HepG2 (cell line): ENCODE results near the gene DDX19B. TPM values are rescaled to one million over a fixed set of nuclear protein-coding genes. Genes with fewer than 3 reads are reported as not detected.

Experiments
- EEA1 ChIP-seq: sonication (generic); formaldehyde crosslinking; IDR thresholded peaks from 2 replicates; pipeline ENCODE4 v1.5.1; 2020; ENCODE audit warnings: mild to moderate bottlenecking, missing genetic modification reagents, borderline replicate concordance
- EP300 ChIP-seq, 3 experiments: sonication (generic) in 1 of 3; formaldehyde crosslinking in 1 of 3; IDR thresholded peaks; 2 replicates each; pipeline versions ENCODE4 v1.5.1 to v1.6.1; 2011 to 2020; ENCODE audit warnings: low read depth in 2 of 3, low read length in 2 of 3, borderline replicate concordance in 1 of 3, improper control_type of control experiment in 1 of 3, mild to moderate bottlenecking in 1 of 3, missing genetic modification reagents in 1 of 3, moderate library complexity in 1 of 3
- GLI4 ChIP-seq: sonication (generic); formaldehyde crosslinking; IDR thresholded peaks from 2 replicates; pipeline ENCODE4 v1.5.1; 2020; ENCODE audit warnings: missing genetic modification reagents, mild to moderate bottlenecking, moderate library complexity, borderline replicate concordance
- IKZF1 ChIP-seq: fragments of 450-650 bp; IDR thresholded peaks from 2 replicates; pipeline ENCODE4 v1.7.1; 2016
- IRF2 ChIP-seq: IDR thresholded peaks from 2 replicates; pipeline ENCODE4 v1.6.1; 2018; ENCODE audit warnings: missing genetic modification reagents, missing compliant biosample characterization
- MEIS1 ChIP-seq: sonication (generic); formaldehyde crosslinking; IDR thresholded peaks from 2 replicates; pipeline ENCODE4 v1.9.0; 2021; ENCODE audit warnings: mild to moderate bottlenecking, missing genetic modification reagents, moderate library complexity, borderline replicate concordance
- NCOR1 ChIP-seq: fragments of 200-600 bp; sonication (generic); IDR thresholded peaks from 2 replicates; pipeline ENCODE4 v1.7.0; 2017; ENCODE audit warnings: antibody characterized with exemption, low read length, borderline replicate concordance
- RCOR2 ChIP-seq: IDR thresholded peaks from 2 replicates; pipeline ENCODE4 v1.6.1; 2016; ENCODE audit warnings: missing biosample characterization, missing genetic modification reagents
- TRIM22 ChIP-seq: fragments of 450-650 bp; IDR thresholded peaks from 2 replicates; pipeline ENCODE4 v1.6.1; 2017
- YEATS4 ChIP-seq: sonication (generic); formaldehyde crosslinking; IDR thresholded peaks from 2 replicates; pipeline ENCODE4 v1.4.0; 2020; ENCODE audit warnings: missing genetic modification reagents, borderline replicate concordance
- ZNF207 ChIP-seq: fragments of 450-650 bp; IDR thresholded peaks from 2 replicates; pipeline ENCODE4 v1.6.1; 2016; ENCODE audit warnings: antibody characterized with exemption, borderline replicate concordance
- ZNF331 ChIP-seq: sonication (generic); formaldehyde crosslinking; IDR thresholded peaks from 2 replicates; pipeline ENCODE4 v1.4.0; 2020; ENCODE audit warnings: missing genetic modification reagents
- ZNF33B ChIP-seq: sonication (generic); formaldehyde crosslinking; IDR thresholded peaks from 2 replicates; pipeline ENCODE4 v1.5.1; 2020; ENCODE audit warnings: mild to moderate bottlenecking, missing genetic modification reagents
- ZNF350 ChIP-seq: sonication (generic); formaldehyde crosslinking; IDR thresholded peaks from 2 replicates; pipeline ENCODE4 v1.4.0; 2020; ENCODE audit warnings: mild to moderate bottlenecking, low read depth, missing genetic modification reagents, borderline replicate concordance
- ZNF746 ChIP-seq: sonication (generic); formaldehyde crosslinking; IDR thresholded peaks from 2 replicates; pipeline ENCODE4 v1.8.0; 2022; ENCODE audit warnings: mild to moderate bottlenecking, missing genetic modification reagents
- ZNF780A ChIP-seq: sonication (generic); formaldehyde crosslinking; IDR thresholded peaks from 2 replicates; pipeline ENCODE4 v1.8.0; 2022; ENCODE audit warnings: mild to moderate bottlenecking, missing genetic modification reagents, moderate library complexity
- polyA plus RNA-seq, 8 experiments: library from polyadenylated mRNA; depleted of rRNA in 3 of 8; stranded (reverse) in 7 of 8; unstranded in 1 of 8; fragments of >200 nt; fragmentation: Illumina TruSeq in 4 of 8; extraction: Trizol in 4 of 8; gene quantifications; 2 replicates each; pipeline versions ENCODE4 v1.2.1 to v1.2.3, GENCODE V29; 2011 to 2016; ENCODE audit warnings: low read depth in 4 of 8, missing spikeins in 1 of 8, mixed read lengths in 1 of 8; ENCODE audit not compliant: insufficient read depth in 1 of 8
- total RNA-seq, 5 experiments: library from RNA; depleted of rRNA; stranded (reverse); fragments of >200 nt; fragmentation: Illumina TruSeq; extraction: Trizol; gene quantifications; 2 replicates each; pipeline ENCODE4 v1.2.3, GENCODE V29; 2016; ENCODE audit warnings: low read depth in 1 of 5
- TF ChIP-seq, protein P1 (sequence below): sonication (generic); formaldehyde crosslinking; conservative IDR thresholded peaks from 2 replicates; pipeline ENCODE4 v1.4.0; 2020; ENCODE audit warnings: missing genetic modification reagents
- TF ChIP-seq, protein P2 (sequence below): sonication (generic); formaldehyde crosslinking; IDR thresholded peaks from 2 replicates; pipeline ENCODE4 v1.4.0; 2020; ENCODE audit warnings: mild to moderate bottlenecking, low read depth, missing genetic modification reagents
- TF ChIP-seq, protein P3 (sequence below): IDR thresholded peaks from 2 replicates; pipeline ENCODE4 v1.6.1; 2016; ENCODE audit warnings: low read depth
- TF ChIP-seq, protein P4 (sequence below): sonication (generic); formaldehyde crosslinking; IDR thresholded peaks from 2 replicates; pipeline ENCODE4 v1.4.0; 2020; ENCODE audit warnings: mild to moderate bottlenecking, missing genetic modification reagents

Gene DDX19B
- total and polyA plus RNA-seq, 2 of the 13 experiments (the other 11 are each of a cell fraction or from before 2014, with no cell fraction given) = 36.2 to 40.0 TPM

GRCh38 chr16:70380919-70381603 lies 82.1 kb downstream of the DDX19B start (continued):
- TF ChIP-seq, protein P1, sequence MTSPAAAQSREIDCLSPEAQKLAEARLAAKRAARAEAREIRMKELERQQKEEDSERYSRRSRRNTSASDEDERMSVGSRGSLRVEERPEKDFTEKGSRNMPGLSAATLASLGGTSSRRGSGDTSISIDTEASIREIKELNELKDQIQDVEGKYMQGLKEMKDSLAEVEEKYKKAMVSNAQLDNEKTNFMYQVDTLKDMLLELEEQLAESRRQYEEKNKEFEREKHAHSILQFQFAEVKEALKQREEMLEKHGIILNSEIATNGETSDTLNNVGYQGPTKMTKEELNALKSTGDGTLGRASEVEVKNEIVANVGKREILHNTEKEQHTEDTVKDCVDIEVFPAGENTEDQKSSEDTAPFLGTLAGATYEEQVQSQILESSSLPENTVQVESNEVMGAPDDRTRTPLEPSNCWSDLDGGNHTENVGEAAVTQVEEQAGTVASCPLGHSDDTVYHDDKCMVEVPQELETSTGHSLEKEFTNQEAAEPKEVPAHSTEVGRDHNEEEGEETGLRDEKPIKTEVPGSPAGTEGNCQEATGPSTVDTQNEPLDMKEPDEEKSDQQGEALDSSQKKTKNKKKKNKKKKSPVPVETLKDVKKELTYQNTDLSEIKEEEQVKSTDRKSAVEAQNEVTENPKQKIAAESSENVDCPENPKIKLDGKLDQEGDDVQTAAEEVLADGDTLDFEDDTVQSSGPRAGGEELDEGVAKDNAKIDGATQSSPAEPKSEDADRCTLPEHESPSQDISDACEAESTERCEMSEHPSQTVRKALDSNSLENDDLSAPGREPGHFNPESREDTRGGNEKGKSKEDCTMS (CRISPR knock-in tag) = 0 out of 2 replicates have a peak, but pooled peaks have one; percentile 30
- TF ChIP-seq GLI4 (CRISPR knock-in tag) = peak; percentile 77; the same call in 1 of the 2 replicates
- 0 out of 4 replicates have a peak, but pooled peaks of 1 of the 2 experiments have one; percentile 4 for TF ChIP-seq EP300 (IDR thresholded peaks at IDR 0.05; ENCODE audit: low read depth in 2 of 2, low read length in 2 of 2)
- TF ChIP-seq EP300 (CRISPR knock-in tag; IDR thresholded peaks at IDR 0.05; ENCODE audit: borderline replicate concordance) = no peak
- peak; percentile 68; the same call in 1 of the 2 replicates for TF ChIP-seq ZNF746
- TF ChIP-seq ZNF207 = no peak
- TF ChIP-seq, protein P2, sequence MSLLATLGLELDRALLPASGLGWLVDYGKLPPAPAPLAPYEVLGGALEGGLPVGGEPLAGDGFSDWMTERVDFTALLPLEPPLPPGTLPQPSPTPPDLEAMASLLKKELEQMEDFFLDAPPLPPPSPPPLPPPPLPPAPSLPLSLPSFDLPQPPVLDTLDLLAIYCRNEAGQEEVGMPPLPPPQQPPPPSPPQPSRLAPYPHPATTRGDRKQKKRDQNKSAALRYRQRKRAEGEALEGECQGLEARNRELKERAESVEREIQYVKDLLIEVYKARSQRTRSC (CRISPR knock-in tag) = peak; percentile 93; the same call in 1 of the 2 replicates
- TF ChIP-seq EEA1 (CRISPR knock-in tag) = peak; percentile 57; the same call in 1 of the 2 replicates
- peak; percentile 86; the same call in 1 of the 2 replicates for TF ChIP-seq ZNF350 (CRISPR knock-in tag)
- peak; percentile 42; the same call in 1 of the 2 replicates for TF ChIP-seq NCOR1
- TF ChIP-seq TRIM22 = no peak
- TF ChIP-seq IKZF1 = no peak
- peak; percentile 77; the same call in 1 of the 2 replicates for TF ChIP-seq ZNF331 (CRISPR knock-in tag)
- TF ChIP-seq IRF2 (CRISPR knock-in tag) = peak; percentile 91; the same call in 1 of the 2 replicates
- TF ChIP-seq ZNF780A (CRISPR knock-in tag) = peak; percentile 46; the same call in 1 of the 2 replicates
- no peak for TF ChIP-seq MEIS1 (CRISPR knock-in tag)
- TF ChIP-seq, protein P3, sequence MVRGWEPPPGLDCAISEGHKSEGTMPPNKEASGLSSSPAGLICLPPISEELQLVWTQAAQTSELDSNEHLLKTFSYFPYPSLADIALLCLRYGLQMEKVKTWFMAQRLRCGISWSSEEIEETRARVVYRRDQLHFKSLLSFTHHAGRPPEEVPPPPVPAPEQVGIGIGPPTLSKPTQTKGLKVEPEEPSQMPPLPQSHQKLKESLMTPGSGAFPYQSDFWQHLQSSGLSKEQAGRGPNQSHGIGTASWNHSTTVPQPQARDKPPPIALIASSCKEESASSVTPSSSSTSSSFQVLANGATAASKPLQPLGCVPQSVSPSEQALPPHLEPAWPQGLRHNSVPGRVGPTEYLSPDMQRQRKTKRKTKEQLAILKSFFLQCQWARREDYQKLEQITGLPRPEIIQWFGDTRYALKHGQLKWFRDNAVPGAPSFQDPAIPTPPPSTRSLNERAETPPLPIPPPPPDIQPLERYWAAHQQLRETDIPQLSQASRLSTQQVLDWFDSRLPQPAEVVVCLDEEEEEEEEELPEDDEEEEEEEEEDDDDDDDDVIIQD (CRISPR knock-in tag) = peak; percentile 96; the same call in 1 of the 2 replicates
- no peak for TF ChIP-seq ZNF33B (CRISPR knock-in tag)
- peak; percentile 38; the same call in 1 of the 2 replicates for TF ChIP-seq RCOR2 (CRISPR knock-in tag)
- TF ChIP-seq, protein P4, sequence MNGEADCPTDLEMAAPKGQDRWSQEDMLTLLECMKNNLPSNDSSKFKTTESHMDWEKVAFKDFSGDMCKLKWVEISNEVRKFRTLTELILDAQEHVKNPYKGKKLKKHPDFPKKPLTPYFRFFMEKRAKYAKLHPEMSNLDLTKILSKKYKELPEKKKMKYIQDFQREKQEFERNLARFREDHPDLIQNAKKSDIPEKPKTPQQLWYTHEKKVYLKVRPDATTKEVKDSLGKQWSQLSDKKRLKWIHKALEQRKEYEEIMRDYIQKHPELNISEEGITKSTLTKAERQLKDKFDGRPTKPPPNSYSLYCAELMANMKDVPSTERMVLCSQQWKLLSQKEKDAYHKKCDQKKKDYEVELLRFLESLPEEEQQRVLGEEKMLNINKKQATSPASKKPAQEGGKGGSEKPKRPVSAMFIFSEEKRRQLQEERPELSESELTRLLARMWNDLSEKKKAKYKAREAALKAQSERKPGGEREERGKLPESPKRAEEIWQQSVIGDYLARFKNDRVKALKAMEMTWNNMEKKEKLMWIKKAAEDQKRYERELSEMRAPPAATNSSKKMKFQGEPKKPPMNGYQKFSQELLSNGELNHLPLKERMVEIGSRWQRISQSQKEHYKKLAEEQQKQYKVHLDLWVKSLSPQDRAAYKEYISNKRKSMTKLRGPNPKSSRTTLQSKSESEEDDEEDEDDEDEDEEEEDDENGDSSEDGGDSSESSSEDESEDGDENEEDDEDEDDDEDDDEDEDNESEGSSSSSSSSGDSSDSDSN (CRISPR knock-in tag) = no peak; the same call in 1 of the 2 replicates
- TF ChIP-seq YEATS4 (CRISPR knock-in tag) = peak; percentile 94
